GM12874 (cell line): ENCODE measurements around the gene THOP1.

Experiments
- TF ChIP-seq, protein P1 (sequence below): IDR thresholded peaks from 2 replicates; pipeline ENCODE4 v1.5.1; 2011; ENCODE audit warnings: low read depth, mild to moderate bottlenecking, control low read depth, low read length, moderate library complexity; ENCODE audit not compliant: insufficient read depth

Gene THOP1

DNA sequence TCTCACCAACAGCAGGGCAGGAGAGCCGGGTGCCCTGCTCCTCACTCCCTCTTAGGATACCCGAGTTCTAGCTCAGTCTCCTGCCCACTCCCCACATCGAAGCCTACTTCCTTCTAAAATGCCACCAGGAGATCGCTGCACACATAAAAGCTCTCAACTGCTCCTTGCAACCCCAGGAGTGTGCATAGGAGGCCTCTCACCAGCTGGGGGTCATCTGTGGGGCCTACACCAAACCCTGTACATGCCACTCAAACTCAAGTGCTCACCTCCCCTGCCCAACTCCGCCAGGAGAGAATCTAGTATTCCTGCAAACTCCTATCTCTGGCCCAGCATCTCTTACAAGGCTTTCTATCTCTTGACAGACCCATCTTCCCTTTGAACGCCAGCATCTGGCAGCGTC, 5.0 kb upstream of the THOP1 start:
- TF ChIP-seq, protein P1, sequence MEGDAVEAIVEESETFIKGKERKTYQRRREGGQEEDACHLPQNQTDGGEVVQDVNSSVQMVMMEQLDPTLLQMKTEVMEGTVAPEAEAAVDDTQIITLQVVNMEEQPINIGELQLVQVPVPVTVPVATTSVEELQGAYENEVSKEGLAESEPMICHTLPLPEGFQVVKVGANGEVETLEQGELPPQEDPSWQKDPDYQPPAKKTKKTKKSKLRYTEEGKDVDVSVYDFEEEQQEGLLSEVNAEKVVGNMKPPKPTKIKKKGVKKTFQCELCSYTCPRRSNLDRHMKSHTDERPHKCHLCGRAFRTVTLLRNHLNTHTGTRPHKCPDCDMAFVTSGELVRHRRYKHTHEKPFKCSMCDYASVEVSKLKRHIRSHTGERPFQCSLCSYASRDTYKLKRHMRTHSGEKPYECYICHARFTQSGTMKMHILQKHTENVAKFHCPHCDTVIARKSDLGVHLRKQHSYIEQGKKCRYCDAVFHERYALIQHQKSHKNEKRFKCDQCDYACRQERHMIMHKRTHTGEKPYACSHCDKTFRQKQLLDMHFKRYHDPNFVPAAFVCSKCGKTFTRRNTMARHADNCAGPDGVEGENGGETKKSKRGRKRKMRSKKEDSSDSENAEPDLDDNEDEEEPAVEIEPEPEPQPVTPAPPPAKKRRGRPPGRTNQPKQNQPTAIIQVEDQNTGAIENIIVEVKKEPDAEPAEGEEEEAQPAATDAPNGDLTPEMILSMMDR = no peak

DNA sequence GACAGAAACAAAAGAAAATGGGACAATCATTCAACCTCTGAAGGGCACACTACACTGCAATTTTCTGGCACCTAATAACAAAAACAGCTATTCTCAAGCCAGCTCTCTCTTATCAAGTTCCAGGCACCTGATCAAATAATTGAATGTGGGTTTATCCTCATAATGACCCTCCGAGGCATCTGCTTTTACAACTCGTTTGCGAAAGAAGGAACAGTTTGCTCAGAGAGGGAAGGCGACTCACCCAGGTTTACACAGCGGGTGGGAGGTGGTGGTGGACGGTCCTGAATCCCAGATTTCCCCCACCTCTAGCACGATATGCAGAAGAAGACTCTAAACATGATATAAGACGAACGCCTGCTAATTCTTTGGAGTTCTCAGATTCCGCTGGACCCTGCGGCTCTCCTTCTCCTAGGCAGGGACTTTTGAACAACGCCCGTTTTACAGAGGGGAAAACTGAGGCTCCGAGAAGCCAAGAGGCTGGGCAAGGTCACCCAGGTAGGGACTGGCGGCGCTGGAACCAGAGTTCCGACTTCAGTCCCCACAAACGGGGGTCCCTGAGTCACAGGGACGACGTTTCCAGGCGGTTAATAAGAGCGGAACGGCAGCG, 2.9 kb upstream of the THOP1 start:
- TF ChIP-seq, protein P1 = no peak

DNA sequence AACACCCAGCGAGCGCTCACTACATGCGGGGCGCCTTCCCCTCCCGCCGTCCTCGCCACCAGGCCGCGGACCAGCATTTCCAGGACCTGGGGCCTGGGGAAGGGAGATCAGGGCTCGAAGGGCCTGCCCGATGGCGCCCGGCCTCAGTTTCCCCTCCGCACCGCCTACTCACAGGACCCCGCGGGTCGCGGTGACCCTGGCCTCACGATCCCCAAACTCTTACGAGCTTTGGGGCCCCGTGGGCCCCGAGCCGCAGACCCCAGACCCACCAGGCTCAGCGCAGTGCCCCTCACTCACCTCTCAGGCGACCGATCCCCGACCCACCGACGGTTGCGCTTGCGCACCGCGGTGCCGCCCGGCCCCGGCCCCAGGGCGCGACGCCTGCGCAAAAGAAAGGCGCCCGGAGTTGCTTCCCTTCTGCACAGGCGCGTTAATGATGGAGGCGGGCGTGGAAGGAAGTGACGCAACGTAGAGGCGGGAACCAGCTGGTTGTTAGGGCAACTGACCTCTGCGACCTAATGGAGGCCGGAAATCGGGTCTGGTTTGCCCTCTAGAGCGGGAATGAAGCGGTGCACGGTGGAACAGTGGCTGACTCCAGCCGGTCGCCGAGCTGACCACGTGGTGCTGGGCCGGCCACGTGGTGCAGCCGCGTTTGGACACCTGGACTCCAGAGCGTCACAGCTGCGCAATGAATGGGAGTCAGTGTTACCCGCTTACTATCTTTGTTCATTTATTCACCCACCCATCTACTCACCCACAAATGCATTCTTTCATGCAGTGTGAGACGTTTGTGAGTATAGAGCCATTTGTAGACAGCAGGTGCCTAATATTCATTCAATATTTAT, 2.1 kb upstream of the THOP1 start, which contains the start of gene SGTA:
Gene SGTA, minus strand, starts transcription at position 338 of the 845 bp plus-strand sequence. CDS start 14,205 bp downstream, outside the sequence.
- TF ChIP-seq, protein P1 = peak; percentile 52

DNA sequence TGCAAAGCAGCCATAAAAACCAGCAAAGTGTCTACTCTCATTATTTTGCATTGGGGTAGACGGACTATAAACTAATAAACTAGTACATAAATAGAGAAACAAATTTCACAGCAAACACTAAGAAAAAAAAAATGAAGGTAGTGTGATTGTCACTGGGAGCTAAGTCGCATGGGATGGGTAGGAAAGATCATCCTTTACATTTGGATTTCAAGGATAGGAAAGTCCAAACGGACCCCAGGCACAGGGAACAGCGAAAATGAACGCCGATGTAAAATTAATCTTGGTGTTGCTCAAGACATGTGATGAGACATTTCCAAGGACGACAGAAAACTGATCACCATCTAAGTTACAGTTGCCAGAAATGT, 1.5 kb upstream of the THOP1 start:
- TF ChIP-seq, protein P1 = no peak

DNA sequence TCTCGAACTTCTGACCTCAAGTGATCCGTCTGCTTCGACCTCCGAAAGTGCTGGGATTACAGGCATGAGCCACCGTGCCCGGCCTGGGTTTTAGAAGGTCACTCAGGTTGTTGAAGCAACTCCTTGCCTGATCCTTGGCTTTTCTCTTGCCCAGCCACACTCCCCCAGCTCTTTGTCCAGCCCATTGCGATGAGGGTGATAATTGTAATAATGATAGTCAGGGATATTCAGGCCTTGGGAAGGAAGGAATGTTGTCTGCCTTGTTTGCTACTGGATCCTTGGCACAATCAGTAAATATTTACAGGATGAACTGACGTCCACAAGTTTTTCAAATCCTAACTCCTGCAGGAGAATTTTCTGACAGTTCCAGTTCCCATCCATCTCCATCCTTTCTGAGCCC, 1.8 kb downstream of the THOP1 start:
- TF ChIP-seq, protein P1 = no peak

DNA sequence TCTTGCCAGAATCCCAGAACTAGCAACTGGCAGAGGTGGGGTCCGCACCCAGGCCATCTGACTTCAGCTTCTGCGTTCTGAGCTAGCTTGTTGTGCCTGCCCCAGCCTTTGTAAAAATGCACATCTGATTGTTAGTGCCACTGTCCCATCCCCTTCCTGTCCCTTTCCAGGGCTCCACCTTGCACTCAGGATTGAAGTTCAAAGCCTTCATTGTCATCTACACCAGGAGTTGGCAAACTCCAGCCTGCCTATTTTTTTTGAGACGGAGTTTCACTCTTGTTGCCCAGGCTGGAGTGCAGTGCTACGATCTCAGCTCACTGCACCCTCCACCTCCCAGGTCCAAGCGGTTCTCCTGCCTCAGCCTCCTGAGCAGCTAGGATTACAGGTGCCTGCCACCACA, 2.9 kb downstream of the THOP1 start:
- TF ChIP-seq, protein P1 = no peak

DNA sequence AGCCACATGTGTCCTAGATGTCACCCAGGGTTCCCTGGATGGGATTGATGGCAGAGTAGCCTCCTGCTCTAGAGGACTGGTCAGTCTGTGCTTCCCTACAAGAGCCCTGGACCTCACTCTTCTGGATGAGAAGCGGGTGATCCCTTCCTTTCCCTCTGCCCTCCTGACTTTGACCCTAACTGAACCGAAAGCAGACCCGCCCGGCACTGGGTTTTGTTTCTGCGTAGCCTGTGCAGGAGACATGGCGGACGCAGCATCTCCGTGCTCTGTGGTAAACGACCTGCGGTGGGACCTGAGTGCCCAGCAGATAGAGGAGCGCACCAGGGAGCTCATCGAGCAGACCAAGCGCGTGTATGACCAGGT, 4.9 kb downstream of the THOP1 start:
- TF ChIP-seq, protein P1 = no peak
